Esophagus muscularis mucosa (tissue), 4 donors: ENCODE measurements around the gene HTR2B. TPM values are rescaled to one million over a fixed set of nuclear protein-coding genes. Genes with fewer than 3 reads are reported as not detected.

Source experiments
- DNase-seq: peaks from one replicate; pipeline ENCODE4 v3.0.0-alpha.2; 2017; ENCODE audit errors: extremely low spot score
- H3K27ac ChIP-seq, 4 donors: fragments of 200-600 bp; sonication (generic); replicated peaks in 1 of 4; 1 replicate in 3 of 4; 2 replicates in 1 of 4; pipeline ENCODE4 v1.5.1; 2016 to 2019; ENCODE audit warnings: mild to moderate bottlenecking in 1 of 4
- H3K27me3 ChIP-seq, 4 donors: fragments of 200-600 bp; sonication (generic); one replicate each; pipeline versions ENCODE4 v1.5.1 to v1.6.0; 2016 to 2019
- H3K36me3 ChIP-seq, 4 donors: fragments of 200-600 bp; sonication (generic); one replicate each; pipeline ENCODE4 v1.5.1; 2016 to 2019
- H3K4me1 ChIP-seq, 4 donors: fragments of 200-600 bp; sonication (generic); one replicate each; pipeline ENCODE4 v1.5.1; 2016 to 2019
- H3K4me3 ChIP-seq, 4 donors: fragments of 200-600 bp; sonication (generic); 1 replicate in 2 of 4; 2 replicates in 2 of 4; pipeline ENCODE4 v1.5.1; 2016 to 2019; ENCODE audit warnings: mild to moderate bottlenecking in 4 of 4, moderate library complexity in 1 of 4
- H3K9me3 ChIP-seq, 4 donors: fragments of 200-600 bp; sonication (generic); 1 replicate in 3 of 4; 2 replicates in 1 of 4; pipeline ENCODE4 v1.5.1; 2016 to 2019
- CTCF ChIP-seq, 3 experiments: fragments of 200-600 bp in 2 of 3; fragments of 450-650 bp in 1 of 3; sonication (generic) in 2 of 3; IDR thresholded peaks; one replicate each; pipeline ENCODE4 v1.5.1; 2017 to 2019; ENCODE audit warnings: antibody characterized with exemption in 3 of 3, mild to moderate bottlenecking in 2 of 3, moderate library complexity in 1 of 3
- EP300 ChIP-seq: sonication (generic); formaldehyde crosslinking; IDR thresholded peaks from one replicate; pipeline ENCODE4 v1.6.1; 2017; ENCODE audit warnings: antibody characterized with exemption
- POLR2A ChIP-seq: fragments of 450-650 bp; IDR thresholded peaks from one replicate; pipeline ENCODE4 v1.6.1; 2017; ENCODE audit warnings: antibody characterized with exemption, moderate library complexity, mild to moderate bottlenecking, low read depth
- POLR2AphosphoS5 ChIP-seq, 2 donors: sonication (generic); formaldehyde crosslinking; IDR thresholded peaks; one replicate each; pipeline ENCODE4 v1.6.1; 2017; ENCODE audit warnings: antibody characterized with exemption in 2 of 2
- WGBS: methylation state at CpG from one replicate; pipeline ENCODE4 v1.1.5; 2018; 5-methylcytosine and 5-hydroxymethylcytosine counted together
- intact Hi-C: fragments of 100-400 bp; cut with DNase I; formaldehyde crosslinking; loops from one replicate; pipeline ENCODE4 v1.15.1; 2023
- total RNA-seq, 4 donors: library from RNA; depleted of rRNA; stranded (reverse); fragments of >200 nt; gene quantifications; one replicate each; pipeline versions ENCODE4 v1.1.0 to v1.2.1, GENCODE V29; 2016

HTR2B gene
- total RNA-seq, 4 donors from 2014 or later = 12.1 to 46.4 (median 14.9) TPM

GRCh38 chr2:231130336-231131056 lies 5.7 kb upstream of the HTR2B start:
- Histone ChIP-seq H3K36me3 (no peaks in the 10 kb centered on the region), H3K4me1 (peaks cover 0 to 34% (median 6%) of the 10 kb centered on the region in 4 donors), H3K9me3 (no peaks in the 10 kb centered on the region), H3K27me3 (no peaks in the 10 kb centered on the region), H3K4me3 (no peak overlapping the region), H3K27ac (peak overlapping the region in 2 of 4 donors; percentile 1 to 6)
- no peak for DNase-seq
- 91% methylated on average over 6 of the region's 6 CpGs for WGBS
- TF ChIP-seq CTCF (IDR thresholded peaks at IDR 0.05) (no peak), POLR2AphosphoS5 (IDR thresholded peaks at IDR 0.05) (no peak), POLR2A (no peak), EP300 (no peak)
- intact Hi-C loops = no loop called here

- TF ChIP-seq POLR2AphosphoS5 (IDR thresholded peaks at IDR 0.05) = no peak
- TF ChIP-seq EP300 = no peak
- TF ChIP-seq CTCF (IDR thresholded peaks at IDR 0.05) = no peak
- no peak for TF ChIP-seq POLR2A
- H3K4me3 ChIP-seq = no peak overlapping the region
- intact Hi-C loops = no loop called here
- no peaks in the 10 kb centered on the region for H3K27me3 ChIP-seq
- no peaks in the 10 kb centered on the region for H3K36me3 ChIP-seq
- WGBS = 81% methylated on average over 1 of the region's 1 CpG
- H3K9me3 ChIP-seq = no peaks in the 10 kb centered on the region
- peaks cover 9 to 45% (median 18%) of the 10 kb centered on the region in 4 donors for H3K4me1 ChIP-seq
- H3K27ac ChIP-seq = peak overlapping the region in 1 of 4 donors; percentile 12
- no peak for DNase-seq
These were observed 4.4 kb upstream of the HTR2B start for GRCh38 chr2:231129216-231129615.

DNA sequence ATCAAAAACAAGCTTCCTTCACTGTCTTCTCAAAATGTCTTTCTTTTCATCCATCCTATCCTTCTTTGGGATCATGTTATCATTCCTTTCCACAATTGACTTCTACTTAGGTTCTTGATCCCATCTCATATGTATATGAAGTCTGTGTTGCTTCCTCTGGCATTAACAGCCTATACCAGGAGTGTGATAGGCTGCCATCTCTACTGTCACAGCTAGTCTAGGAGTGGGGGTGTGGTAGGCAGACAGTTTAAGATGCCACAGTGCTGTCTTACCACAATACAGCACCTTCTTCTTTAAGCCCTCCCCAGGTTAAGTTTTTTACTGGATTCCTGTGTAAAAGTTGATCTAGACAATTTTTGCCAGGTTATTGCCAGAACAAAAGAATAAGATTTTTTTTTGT lies 3.7 kb upstream of the HTR2B start:
- H3K27ac ChIP-seq = no peak overlapping the region
- intact Hi-C loops = no loop called here

DNA sequence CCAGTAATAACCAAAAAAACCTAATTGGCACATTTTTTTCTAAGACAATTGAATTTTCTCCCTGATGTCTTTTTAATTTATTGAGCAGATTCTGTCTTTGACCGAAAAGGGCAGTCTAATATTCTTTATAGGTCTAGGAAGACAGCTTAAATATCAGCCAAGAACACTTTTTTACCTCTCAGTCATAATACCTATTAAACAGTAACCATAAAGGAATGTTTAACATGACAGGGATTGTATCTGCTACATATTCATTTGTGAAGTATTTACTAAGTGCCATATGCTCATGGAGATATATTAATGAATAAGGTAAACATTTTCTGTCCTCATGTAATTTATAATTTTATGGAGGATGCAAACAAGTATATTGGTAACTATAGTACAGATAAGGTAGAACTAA lies 3.1 kb upstream of the HTR2B start:
- Histone ChIP-seq H3K27me3 (no peaks in the 10 kb centered on the region), H3K4me1 (peaks cover 19 to 50% (median 28%) of the 10 kb centered on the region in 4 donors), H3K4me3 (no peak overlapping the region), H3K36me3 (no peaks in the 10 kb centered on the region), H3K27ac (no peak overlapping the region), H3K9me3 (no peaks in the 10 kb centered on the region)
- 68% methylated on average over 1 of the region's 1 CpG for whole genome bisulfite sequencing
- TF ChIP-seq EP300 (no peak), POLR2AphosphoS5 (IDR thresholded peaks at IDR 0.05) (no peak), CTCF (IDR thresholded peaks at IDR 0.05) (no peak), POLR2A (no peak)
- intact Hi-C loops = no loop called here
- DNase-seq = no peak

More for the DNA sequence above, 3.7 kb upstream of the HTR2B start:
- Histone ChIP-seq H3K9me3 (no peaks in the 10 kb centered on the region), H3K4me3 (no peak overlapping the region), H3K27me3 (no peaks in the 10 kb centered on the region), H3K4me1 (peaks cover 15 to 49% (median 24%) of the 10 kb centered on the region in 4 donors), H3K36me3 (no peaks in the 10 kb centered on the region)
- TF ChIP-seq POLR2A = no peak
- no peak for DNase-seq

DNA sequence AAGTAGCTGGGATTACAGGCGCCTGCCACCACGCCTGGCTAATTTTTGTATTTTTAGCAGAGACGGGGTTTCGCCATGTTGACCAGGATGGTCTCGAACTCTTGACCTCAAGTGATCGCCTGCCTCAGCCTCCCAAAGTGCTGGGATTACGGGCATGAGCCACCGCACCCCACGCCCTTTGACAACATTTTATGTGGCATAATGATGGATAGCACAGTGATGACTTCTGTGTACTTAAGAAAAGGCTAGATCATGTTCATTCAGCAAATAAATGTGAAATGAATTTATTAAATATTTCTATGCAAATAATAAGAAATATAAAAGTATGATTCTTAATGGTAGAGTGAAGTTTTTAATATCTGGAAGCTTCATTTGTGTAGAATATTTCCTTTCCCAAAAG lies 2.6 kb upstream of the HTR2B start:
- Histone ChIP-seq H3K9me3 (no peaks in the 10 kb centered on the region), H3K4me1 (peaks cover 19 to 50% (median 28%) of the 10 kb centered on the region in 4 donors), H3K4me3 (no peak overlapping the region), H3K27me3 (no peaks in the 10 kb centered on the region), H3K36me3 (no peaks in the 10 kb centered on the region), H3K27ac (no peak overlapping the region)
- intact Hi-C loops = no loop called here
- WGBS = 99% methylated on average over 9 of the region's 9 CpGs
- TF ChIP-seq EP300 (no peak), POLR2A (no peak), POLR2AphosphoS5 (IDR thresholded peaks at IDR 0.05) (no peak), CTCF (IDR thresholded peaks at IDR 0.05) (no peak)
- DNase-seq = no peak
